CD4-positive, alpha-beta T cell (primary cell): ENCODE results near the gene SLC2A1. TPM values are rescaled to one million over a fixed set of nuclear protein-coding genes. Genes with fewer than 3 reads are reported as not detected.
A peak's percentile ranks its signal among the peaks of the same experiment; 100 is the strongest.

ENCODE experiments used
- ATAC-seq: fragments of 200-7000 bp; cut with Tn5 transposase; one replicate; pipeline ENCODE4 v1.10.0; 2022; ENCODE audit warnings: mild to moderate bottlenecking; ENCODE audit not compliant: poor library complexity
- CTCF ChIA-PET: fragments of 350-600 bp; sonication (Branson Sonifier 250); formaldehyde crosslinking; loops from one replicate; lab custom pipeline; 2021; ENCODE audit warnings: antibody characterized with exemption, inconsistent platforms; lab: Charles Lee
- POLR2A ChIA-PET: fragments of 350-600 bp; sonication (Branson Sonifier 250); formaldehyde crosslinking; loops from one replicate; lab custom pipeline; 2021; ENCODE audit warnings: antibody characterized with exemption, inconsistent platforms; lab: Charles Lee
- DNase-seq, 14 experiments: peaks; one replicate each; pipeline ENCODE4 v3.0.0-alpha.2; 2013 to 2020; ENCODE audit warnings: mixed read lengths in 2 of 14
- H3K27ac ChIP-seq, 2 donors: one replicate each; pipeline versions ENCODE4 v1.5.1 to v1.7.0; 2013; ENCODE audit warnings: low read length in 2 of 2, low read depth in 1 of 2, mild to moderate bottlenecking in 1 of 2
- H3K27me3 ChIP-seq, 2 experiments: 1 replicate in 1 of 2; 2 replicates in 1 of 2; pipeline versions ENCODE4 v1.6.1 to v1.7.0; 2013; ENCODE audit warnings: low read length in 2 of 2, control low read depth in 1 of 2, mild to moderate bottlenecking in 1 of 2, moderate library complexity in 1 of 2; ENCODE audit not compliant: insufficient read depth in 2 of 2, control insufficient read depth in 1 of 2
- H3K36me3 ChIP-seq: one replicate; pipeline ENCODE4 v1.6.1; 2013; ENCODE audit warnings: low read length, control low read depth; ENCODE audit not compliant: insufficient read depth
- H3K4me1 ChIP-seq: one replicate; pipeline ENCODE4 v1.6.1; 2013; ENCODE audit warnings: low read length, control low read depth; ENCODE audit not compliant: insufficient read depth
- H3K4me3 ChIP-seq: one replicate; pipeline ENCODE4 v1.5.1; 2013; ENCODE audit warnings: mild to moderate bottlenecking, low read length, moderate library complexity
- H3K9me3 ChIP-seq, 2 experiments: 1 replicate in 1 of 2; 2 replicates in 1 of 2; pipeline versions ENCODE4 v1.6.1 to v1.7.0; 2013; ENCODE audit warnings: low read length in 2 of 2, mild to moderate bottlenecking in 2 of 2, control low read depth in 1 of 2, moderate library complexity in 1 of 2; ENCODE audit not compliant: control insufficient read depth in 1 of 2, insufficient read depth in 1 of 2
- H3K27ac Mint-ChIP-seq: one replicate; pipeline ENCODE4 v1.8.0; 2020; ENCODE audit warnings: mixed read lengths
- H3K27me3 Mint-ChIP-seq: one replicate; pipeline ENCODE4 v1.8.0; 2021; ENCODE audit warnings: mixed read lengths
- H3K36me3 Mint-ChIP-seq: one replicate; pipeline ENCODE4 v1.8.0; 2021; ENCODE audit warnings: low read depth, mixed read lengths
- H3K4me1 Mint-ChIP-seq: one replicate; pipeline ENCODE4 v1.8.0; 2021; ENCODE audit warnings: low read depth, mixed read lengths
- H3K4me3 Mint-ChIP-seq: one replicate; pipeline ENCODE4 v1.8.0; 2020; ENCODE audit warnings: mild to moderate bottlenecking, mixed read lengths
- H3K9me3 Mint-ChIP-seq: one replicate; pipeline ENCODE4 v1.8.0; 2020; ENCODE audit warnings: mixed read lengths
- intact Hi-C, 2 experiments: fragments of 100-400 bp; cut with DNase I in 1 of 2; cut with micrococcal nuclease in 1 of 2; formaldehyde crosslinking; loops; one replicate each; pipeline versions ENCODE4 v1.15.1 to v1.9.0; 2023 to 2025; cut with DNase I, micrococcal nuclease
- total RNA-seq, 174 experiments: library from RNA in 2 of 174; stranded (reverse) in 2 of 174; gene quantifications; one replicate each; pipeline ENCODE4 v1.2.3 and lab custom pipeline; 2021 to 2026
- TF ChIP-seq, protein P1 (sequence below): fragments of 200-600 bp; IDR thresholded peaks from one replicate; pipeline ENCODE4 v1.8.0; 2022; ENCODE audit warnings: antibody characterized with exemption, mild to moderate bottlenecking

Gene SLC2A1
- total RNA-seq, 2 experiments from 2014 or later = 78.6 to 80.9 TPM

DNA sequence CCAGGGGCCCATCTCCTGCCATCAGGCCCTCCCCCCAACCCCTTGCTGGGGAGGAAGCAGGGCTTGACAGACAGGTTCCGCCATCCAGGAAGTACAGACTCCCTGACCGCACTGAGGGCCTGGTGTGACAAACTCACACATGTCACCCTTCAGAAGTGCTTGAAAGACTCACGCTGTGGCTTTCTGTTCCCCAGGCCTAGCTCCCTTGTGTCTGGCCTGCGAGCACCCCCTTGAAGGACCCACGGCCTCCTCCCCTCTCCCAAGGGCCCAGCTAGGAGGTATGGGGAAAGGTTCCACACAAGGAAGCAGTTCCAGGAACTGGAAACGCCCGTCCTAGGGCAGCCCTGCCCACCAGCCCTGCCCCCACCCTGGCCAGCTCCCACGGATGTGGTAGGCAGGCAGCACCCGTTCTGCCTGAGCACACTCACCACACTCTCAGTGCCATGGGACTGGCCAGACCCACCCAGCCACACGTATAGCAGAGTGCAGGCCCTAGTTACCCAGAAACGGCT, 26.7 kb downstream of the SLC2A1 start:
- H3K36me3 ChIP-seq = peaks cover 54% of the 10 kb centered on the region
- H3K4me3 Mint-ChIP-seq = peak overlapping the region; percentile 53
- H3K9me3 ChIP-seq = no peaks in the 10 kb centered on the region
- H3K4me1 ChIP-seq = peaks cover 73% of the 10 kb centered on the region
- ATAC-seq = peak; percentile 73
- TF ChIP-seq, protein P1, sequence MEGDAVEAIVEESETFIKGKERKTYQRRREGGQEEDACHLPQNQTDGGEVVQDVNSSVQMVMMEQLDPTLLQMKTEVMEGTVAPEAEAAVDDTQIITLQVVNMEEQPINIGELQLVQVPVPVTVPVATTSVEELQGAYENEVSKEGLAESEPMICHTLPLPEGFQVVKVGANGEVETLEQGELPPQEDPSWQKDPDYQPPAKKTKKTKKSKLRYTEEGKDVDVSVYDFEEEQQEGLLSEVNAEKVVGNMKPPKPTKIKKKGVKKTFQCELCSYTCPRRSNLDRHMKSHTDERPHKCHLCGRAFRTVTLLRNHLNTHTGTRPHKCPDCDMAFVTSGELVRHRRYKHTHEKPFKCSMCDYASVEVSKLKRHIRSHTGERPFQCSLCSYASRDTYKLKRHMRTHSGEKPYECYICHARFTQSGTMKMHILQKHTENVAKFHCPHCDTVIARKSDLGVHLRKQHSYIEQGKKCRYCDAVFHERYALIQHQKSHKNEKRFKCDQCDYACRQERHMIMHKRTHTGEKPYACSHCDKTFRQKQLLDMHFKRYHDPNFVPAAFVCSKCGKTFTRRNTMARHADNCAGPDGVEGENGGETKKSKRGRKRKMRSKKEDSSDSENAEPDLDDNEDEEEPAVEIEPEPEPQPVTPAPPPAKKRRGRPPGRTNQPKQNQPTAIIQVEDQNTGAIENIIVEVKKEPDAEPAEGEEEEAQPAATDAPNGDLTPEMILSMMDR = no peak
- peak overlapping the region; percentile 25 for H3K4me3 ChIP-seq
- CTCF ChIA-PET = interaction anchor here (0.7 to 2.0 kb wide), 8 partner anchors 9 to 142 kb away, joined by 3 to 9 read pairs (median 4); partner anchors contain the start of gene ZNF691
- peaks cover 79% of the 10 kb centered on the region for H3K4me1 Mint-ChIP-seq
- peak overlapping the region; percentile 91 for H3K27ac Mint-ChIP-seq
- POLR2A ChIA-PET = interaction anchor here (0.6 to 2.4 kb wide), 14 partner anchors 9 to 274 kb away, joined by 3 to 34 read pairs (median 6); partner anchors contain the start of genes C1orf50, ERMAP, P3H1 and PPIH
- H3K27ac ChIP-seq = peak overlapping the region; percentile 82 to 83
- intact Hi-C loops = loop anchor here (1.0 to 10.0 kb wide), 2 partner anchors 26 to 477 kb away; partner anchors contain the start of genes PPCS (in 1 of the 2), SLC2A1 (in 1 of the 2) and ZMYND12 (in 1 of the 2)
- H3K9me3 Mint-ChIP-seq = no peaks in the 10 kb centered on the region
- DNase-seq = peak; percentile 53 to 93 (median 74)
- peaks cover 72% of the 10 kb centered on the region for H3K36me3 Mint-ChIP-seq
- no peaks in the 10 kb centered on the region for H3K27me3 ChIP-seq
- H3K27me3 Mint-ChIP-seq = no peaks in the 10 kb centered on the region

- peaks cover 61% of the 10 kb centered on the region for H3K36me3 ChIP-seq
- H3K4me1 Mint-ChIP-seq = peaks cover 71% of the 10 kb centered on the region
- no peaks in the 10 kb centered on the region for H3K27me3 Mint-ChIP-seq
- no peaks in the 10 kb centered on the region for H3K27me3 ChIP-seq
- no peaks in the 10 kb centered on the region for H3K9me3 ChIP-seq
- intact Hi-C loops = loop anchor here in 1 of 2 experiments (10.0 kb wide), 1 partner anchor 476 kb away; the partner anchor contains the start of genes PPCS and ZMYND12
- ChIA-PET CTCF (interaction anchor here (0.7 to 2.0 kb wide), 5 partner anchors 8 to 142 kb away, joined by 3 to 9 read pairs (median 4); partner anchors contain the start of gene ZNF691), POLR2A (interaction anchor here (1.4 to 2.4 kb wide), 5 partner anchors 8 to 27 kb away, joined by 5 to 34 read pairs (median 15); partner anchors contain the start of gene SLC2A1)
- TF ChIP-seq, protein P1 = peak; percentile 70
- peak; percentile 52 for ATAC-seq
- H3K4me3 ChIP-seq = peak overlapping the region; percentile 25
- peak overlapping the region; percentile 91 for H3K27ac Mint-ChIP-seq
- no peaks in the 10 kb centered on the region for H3K9me3 Mint-ChIP-seq
- peak overlapping the region; percentile 82 to 83 for H3K27ac ChIP-seq
- H3K4me3 Mint-ChIP-seq = peak overlapping the region; percentile 53
- peak; percentile 30 to 83 (median 48) for DNase-seq
- H3K36me3 Mint-ChIP-seq = peaks cover 74% of the 10 kb centered on the region
- peaks cover 64% of the 10 kb centered on the region for H3K4me1 ChIP-seq
These were observed 27.5 kb downstream of the SLC2A1 start for GRCh38 chr1:42931108-42931539.

DNA sequence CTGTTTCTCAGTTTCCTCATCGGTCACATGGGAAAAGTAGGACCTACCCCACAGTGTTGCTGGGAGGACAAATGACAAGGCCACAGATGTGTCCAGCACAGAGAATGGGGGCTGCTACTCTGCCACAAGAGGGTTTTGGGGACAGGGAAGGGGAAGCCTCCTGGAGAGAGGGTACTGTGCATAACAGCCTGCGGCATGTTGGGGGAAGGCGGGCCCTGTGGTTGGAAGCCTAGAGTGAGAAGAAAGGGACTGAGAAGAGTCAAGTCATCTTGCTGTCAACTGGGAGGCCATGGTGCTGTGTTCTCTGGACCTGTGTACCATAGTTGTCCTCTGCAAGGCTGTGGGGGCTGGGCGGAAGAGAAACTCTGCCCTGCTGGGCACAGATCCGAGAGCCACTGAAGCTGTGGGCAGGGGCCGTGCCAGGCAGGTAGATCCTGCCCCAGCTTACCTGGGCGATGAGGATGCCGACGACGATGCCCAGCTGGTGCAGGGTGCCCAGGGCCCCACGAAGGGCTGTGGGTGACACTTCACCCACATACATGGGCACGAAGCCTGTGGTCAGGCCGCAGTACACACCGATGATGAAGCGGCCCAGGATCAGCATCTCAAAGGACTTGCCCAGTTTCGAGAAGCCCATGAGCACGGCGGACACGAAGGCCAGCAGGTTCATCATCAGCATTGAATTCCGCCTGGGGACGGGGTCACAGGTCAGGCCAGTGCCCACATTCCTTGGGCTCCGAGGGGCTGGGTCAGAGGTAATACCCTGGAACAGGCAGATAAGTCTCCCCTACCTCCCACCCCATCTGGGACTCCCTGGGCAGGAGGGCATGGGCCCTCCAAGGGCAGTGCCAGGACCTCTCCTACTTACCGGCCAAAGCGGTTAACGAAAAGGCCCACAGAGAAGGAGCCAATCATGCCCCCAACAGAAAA, 28.2 kb downstream of the SLC2A1 start:
- no peaks in the 10 kb centered on the region for H3K27me3 Mint-ChIP-seq
- peaks cover 65% of the 10 kb centered on the region for H3K36me3 ChIP-seq

More for the DNA sequence above, 28.2 kb downstream of the SLC2A1 start:
- ChIA-PET POLR2A (interaction anchor here (1.2 kb wide), 1 partner anchor 27 kb away, joined by 3 read pairs; no protein-coding TSS in a partner anchor), CTCF (no interaction called here)
- peaks cover 81% of the 10 kb centered on the region for H3K36me3 Mint-ChIP-seq
- H3K4me1 Mint-ChIP-seq = peaks cover 71% of the 10 kb centered on the region
- peak overlapping the region; percentile 91 for H3K27ac Mint-ChIP-seq
- peak overlapping the region; percentile 82 to 83 for H3K27ac ChIP-seq
- no peaks in the 10 kb centered on the region for H3K27me3 ChIP-seq
- intact Hi-C loops = loop anchor here in 1 of 2 experiments (10.0 kb wide), 1 partner anchor 476 kb away; the partner anchor contains the start of genes PPCS and ZMYND12
- TF ChIP-seq, protein P1 = no peak
- DNase-seq (no peak), ATAC-seq (no peak)
- H3K4me3 ChIP-seq = no peak overlapping the region
- H3K4me3 Mint-ChIP-seq = peak overlapping the region; percentile 53
- H3K9me3 Mint-ChIP-seq = no peaks in the 10 kb centered on the region
- peaks cover 59% of the 10 kb centered on the region for H3K4me1 ChIP-seq
- no peaks in the 10 kb centered on the region for H3K9me3 ChIP-seq
